Choroid plexus epithelial cell (primary cell): ENCODE data around the gene FAM184A.

Experiments used
- DNase-seq: peaks from one replicate; pipeline ENCODE4 v3.0.0-alpha.2; 2010; ENCODE audit warnings: low read depth
- H3K4me3 ChIP-seq: 2 replicates; pipeline ENCODE4 v1.5.1; 2011; ENCODE audit warnings: low read depth, mild to moderate bottlenecking, control low read depth, low read length, moderate library complexity
- TF ChIP-seq, protein P1 (sequence below): conservative IDR thresholded peaks from 2 replicates; pipeline ENCODE4 v1.5.1; 2011; ENCODE audit warnings: low read depth, mild to moderate bottlenecking, control low read depth, inconsistent platforms, low read length, moderate library complexity

The FAM184A gene

DNA sequence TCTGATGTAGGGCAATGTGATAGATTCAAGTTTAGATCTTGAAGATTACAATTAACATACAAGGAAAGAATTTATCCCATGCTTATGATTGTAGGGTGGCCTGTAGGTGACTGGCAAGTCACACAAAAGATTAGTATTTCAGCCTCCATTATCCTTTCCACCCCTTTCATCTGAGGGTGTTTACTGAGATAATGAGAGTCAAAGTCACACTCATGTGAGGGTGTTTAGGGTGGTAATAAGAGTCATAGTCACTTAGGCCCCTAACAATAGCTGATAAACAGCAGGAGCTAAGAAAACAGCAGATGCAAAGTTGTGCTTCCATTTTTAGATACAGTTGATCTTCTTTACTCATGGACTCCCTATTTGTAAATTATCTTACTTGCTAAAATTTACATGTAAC, 11.4 kb downstream of the FAM184A start:
- DNase-seq: no peak
- TF ChIP-seq, protein P1, sequence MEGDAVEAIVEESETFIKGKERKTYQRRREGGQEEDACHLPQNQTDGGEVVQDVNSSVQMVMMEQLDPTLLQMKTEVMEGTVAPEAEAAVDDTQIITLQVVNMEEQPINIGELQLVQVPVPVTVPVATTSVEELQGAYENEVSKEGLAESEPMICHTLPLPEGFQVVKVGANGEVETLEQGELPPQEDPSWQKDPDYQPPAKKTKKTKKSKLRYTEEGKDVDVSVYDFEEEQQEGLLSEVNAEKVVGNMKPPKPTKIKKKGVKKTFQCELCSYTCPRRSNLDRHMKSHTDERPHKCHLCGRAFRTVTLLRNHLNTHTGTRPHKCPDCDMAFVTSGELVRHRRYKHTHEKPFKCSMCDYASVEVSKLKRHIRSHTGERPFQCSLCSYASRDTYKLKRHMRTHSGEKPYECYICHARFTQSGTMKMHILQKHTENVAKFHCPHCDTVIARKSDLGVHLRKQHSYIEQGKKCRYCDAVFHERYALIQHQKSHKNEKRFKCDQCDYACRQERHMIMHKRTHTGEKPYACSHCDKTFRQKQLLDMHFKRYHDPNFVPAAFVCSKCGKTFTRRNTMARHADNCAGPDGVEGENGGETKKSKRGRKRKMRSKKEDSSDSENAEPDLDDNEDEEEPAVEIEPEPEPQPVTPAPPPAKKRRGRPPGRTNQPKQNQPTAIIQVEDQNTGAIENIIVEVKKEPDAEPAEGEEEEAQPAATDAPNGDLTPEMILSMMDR: no peak
- H3K4me3 ChIP-seq: no peak overlapping the region

DNA sequence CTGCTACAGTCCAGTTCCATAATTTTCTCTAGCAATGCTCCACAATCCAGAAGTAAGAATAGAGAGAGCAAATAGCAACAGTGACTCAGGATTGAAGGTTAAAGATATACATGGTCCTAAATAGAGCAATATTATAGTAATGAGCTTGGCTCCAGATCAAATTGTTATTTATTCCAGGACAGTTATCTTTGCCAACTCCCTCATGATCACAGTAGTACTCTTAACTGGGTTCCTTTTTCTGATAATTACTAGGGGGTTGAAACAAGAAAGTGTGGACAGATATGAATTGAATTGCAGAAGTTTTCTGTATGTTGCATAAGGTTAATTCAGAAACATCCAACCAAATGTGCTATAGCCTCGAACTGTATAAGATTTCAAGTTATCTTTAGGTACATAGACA, 11.9 kb downstream of the FAM184A start:
- DNase-seq: no peak
- H3K4me3 ChIP-seq: no peak overlapping the region
- TF ChIP-seq, protein P1: no peak

DNA sequence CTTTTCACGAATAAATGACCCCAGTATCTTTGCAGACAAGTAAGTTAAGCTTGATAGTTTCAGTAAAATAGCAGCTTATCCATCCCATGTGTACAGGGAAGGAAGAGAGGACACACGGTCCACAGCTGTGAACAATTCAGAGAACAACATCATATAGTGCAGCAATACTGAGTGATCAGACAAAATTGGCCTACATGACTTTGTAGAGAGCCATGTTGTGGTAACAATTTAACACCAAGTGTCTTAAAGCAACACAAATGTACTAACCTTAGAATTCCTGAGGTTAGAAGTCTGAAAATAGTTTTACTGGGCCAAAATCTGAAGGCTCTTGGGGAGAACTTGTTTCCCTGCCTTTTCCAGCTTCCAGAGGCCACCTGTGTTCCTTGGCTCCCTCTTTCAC, 12.5 kb downstream of the FAM184A start:
- TF ChIP-seq, protein P1: no peak
- H3K4me3 ChIP-seq: no peak overlapping the region
- no peak for DNase-seq

DNA sequence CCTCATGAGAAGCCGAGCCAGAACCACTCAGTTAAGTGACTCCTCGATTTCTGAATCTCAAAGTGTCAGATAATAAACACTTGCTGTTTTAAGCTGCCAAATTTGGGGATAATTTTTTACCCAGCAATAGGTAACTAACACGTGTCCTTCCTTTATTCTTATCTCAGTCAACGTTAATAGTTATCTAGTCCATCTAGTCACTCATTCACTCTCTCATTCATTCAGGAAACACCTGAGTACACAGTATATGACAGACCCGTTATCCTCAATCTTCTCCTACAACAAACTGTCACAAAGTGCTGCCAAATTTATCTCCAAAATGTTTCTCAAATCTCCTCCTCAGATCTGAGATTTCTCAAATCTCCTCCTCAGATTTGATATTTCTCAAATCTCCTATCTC, 13.1 kb downstream of the FAM184A start:
- TF ChIP-seq, protein P1: no peak
- DNase-seq: no peak
- H3K4me3 ChIP-seq: no peak overlapping the region

DNA sequence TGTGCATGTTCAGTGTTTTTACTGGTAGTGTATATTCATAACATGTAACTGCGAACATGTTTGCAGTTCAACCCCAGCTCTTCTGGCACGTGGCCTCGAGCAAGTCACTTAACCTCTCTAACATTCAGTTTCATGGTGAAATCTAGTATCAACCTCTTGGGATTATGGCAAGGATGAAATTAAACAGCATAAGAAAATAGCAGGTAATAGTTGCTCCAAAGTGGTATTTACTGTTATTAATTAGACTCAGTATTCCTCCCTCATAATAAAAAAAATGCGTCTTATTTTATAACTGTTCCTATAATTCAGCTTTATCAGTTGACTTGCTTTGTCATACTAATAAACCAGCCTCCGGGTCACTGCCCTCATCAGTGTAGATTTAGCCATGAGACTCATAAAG, 15.0 kb downstream of the FAM184A start:
- DNase-seq: no peak

DNA sequence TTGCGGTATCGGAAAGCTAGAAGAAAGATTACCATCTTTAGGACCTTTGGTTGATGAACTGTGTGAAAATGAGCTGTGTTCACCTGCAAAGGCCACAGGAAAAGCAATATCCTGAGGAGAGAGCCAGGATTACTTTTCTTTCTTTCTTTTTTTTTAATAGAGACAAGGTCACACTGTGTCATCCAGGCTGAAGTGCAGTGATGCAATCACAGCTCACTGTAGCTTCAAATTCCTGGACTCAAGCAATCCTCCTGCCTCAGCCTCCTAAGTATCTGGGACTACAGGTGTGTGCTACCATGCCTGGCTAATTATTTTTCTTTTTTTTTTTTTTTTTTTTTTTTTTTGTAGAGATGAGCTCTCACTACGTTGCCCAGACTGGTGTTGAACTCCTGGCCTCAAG, 17.2 kb downstream of the FAM184A start:
- H3K4me3 ChIP-seq: no peak overlapping the region
- no peak for DNase-seq
- TF ChIP-seq, protein P1: no peak

More for the DNA sequence above, 15.0 kb downstream of the FAM184A start:
- TF ChIP-seq, protein P1: no peak
- no peak overlapping the region for H3K4me3 ChIP-seq

DNA sequence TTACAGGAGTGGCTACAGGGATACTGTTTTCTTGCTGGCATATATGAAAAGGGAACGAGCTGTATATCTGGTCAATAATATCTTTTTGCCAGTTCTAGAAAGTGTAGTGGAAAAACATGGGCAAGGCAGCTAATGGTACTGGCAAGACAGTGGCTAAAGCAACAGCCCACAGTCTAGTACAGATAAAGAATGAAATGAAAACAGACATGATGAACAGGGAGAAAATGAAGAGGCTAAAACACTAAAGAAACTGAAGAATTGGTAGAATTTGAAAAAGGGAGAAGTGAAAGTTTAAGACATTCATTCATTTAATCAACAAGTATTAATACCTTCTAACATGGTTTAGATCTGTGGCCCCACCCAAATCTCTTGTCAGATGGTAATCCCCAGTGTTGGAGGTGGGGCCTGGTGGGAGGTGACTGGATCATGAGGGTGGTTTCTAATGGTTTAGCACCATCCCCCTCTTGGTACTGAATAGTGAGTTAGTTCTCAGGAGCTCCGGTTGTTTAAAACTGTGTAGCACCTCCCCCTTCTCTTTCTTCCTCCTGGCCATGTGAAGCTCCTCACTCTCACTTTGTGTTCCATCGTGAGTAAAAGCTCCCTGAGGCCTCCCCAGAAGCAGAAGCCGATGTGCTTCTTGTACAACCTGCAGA, 18.1 kb downstream of the FAM184A start:
- no peak for DNase-seq
- TF ChIP-seq, protein P1: no peak
- H3K4me3 ChIP-seq: no peak overlapping the region
